Left lung (tissue), 10 donors: ENCODE results near the gene BATF. TPM values are rescaled to one million over a fixed set of nuclear protein-coding genes. Genes with fewer than 3 reads are reported as not detected.
A peak's percentile ranks its signal among the peaks of the same experiment; 100 is the strongest.

Source experiments
- ATAC-seq: fragments of 200-7000 bp; cut with Tn5 transposase; one replicate; pipeline ENCODE4 v1.9.1; 2020; ENCODE audit warnings: moderate library complexity
- DNase-seq, 4 donors: peaks; one replicate each; pipeline ENCODE4 v3.0.0-alpha.2; 2013 to 2020
- H3K27ac ChIP-seq, 2 donors: fragments of 200-600 bp; sonication (generic) in 1 of 2; one replicate each; pipeline versions ENCODE4 v1.5.0 to v1.8.0; 2020 to 2021
- H3K27me3 ChIP-seq, 2 donors: fragments of 200-600 bp; sonication (generic) in 1 of 2; one replicate each; pipeline versions ENCODE4 v1.5.0 to v1.8.0; 2020 to 2021
- H3K36me3 ChIP-seq, 2 donors: fragments of 200-600 bp; sonication (generic) in 1 of 2; one replicate each; pipeline versions ENCODE4 v1.5.0 to v1.8.0; 2020 to 2021
- H3K4me1 ChIP-seq, 2 donors: fragments of 200-600 bp; one replicate each; pipeline ENCODE4 v1.8.0; 2021
- H3K4me3 ChIP-seq, 2 donors: fragments of 200-600 bp; sonication (generic) in 1 of 2; one replicate each; pipeline versions ENCODE4 v1.5.0 to v1.8.0; 2020 to 2021; ENCODE audit warnings: mild to moderate bottlenecking in 1 of 2
- H3K9me3 ChIP-seq, 2 donors: fragments of 200-600 bp; sonication (generic) in 1 of 2; one replicate each; pipeline versions ENCODE4 v1.5.0 to v1.8.0; 2020 to 2021
- CTCF ChIP-seq, 2 donors: fragments of 200-600 bp; sonication (generic) in 1 of 2; IDR thresholded peaks; one replicate each; pipeline versions ENCODE4 v1.5.0 to v1.8.0; 2021; ENCODE audit warnings: antibody characterized with exemption in 2 of 2
- intact Hi-C, 2 donors: fragments of 100-400 bp; cut with DNase I; formaldehyde crosslinking; loops; one replicate each; pipeline versions ENCODE4 v1.11.2 to v1.14.2; 2022
- polyA plus RNA-seq, 6 donors: library from polyadenylated mRNA; unstranded; fragments of 120-200 nt; gene quantifications; one replicate each; pipeline ENCODE4 v1.2.1, GENCODE V29; 2013; ENCODE audit not compliant: insufficient read length in 6 of 6
- total RNA-seq, 2 donors: library from RNA; stranded (reverse); fragmentation: NEBNext Ultra II Directional; extraction: Animal tissue kit (Norgen Biotek cat#: 25700); gene quantifications; one replicate each; pipeline ENCODE4 v1.2.1, GENCODE V29; 2021
- donor health status: DM: no; HTN: yes; CAD: no.
- donor health status: DM: no; HTN: no; CAD: no.

Gene BATF
- total and polyA plus RNA-seq, 8 donors = 0.46 to 19.6 (median 1.2) TPM

- ATAC-seq = peak; percentile 38
- Histone ChIP-seq H3K27ac (no peak overlapping the region), H3K36me3 (no peaks in the 10 kb centered on the region)
These were observed 67.7 kb downstream of the BATF start for GRCh38 chr14:75589931-75590330.

GRCh38 chr14:75591331-75591946 lies 69.2 kb downstream of the BATF start:
- Histone ChIP-seq H3K27me3 (no peaks in the 10 kb centered on the region), H3K36me3 (no peaks in the 10 kb centered on the region), H3K27ac (no peak overlapping the region), H3K9me3 (no peaks in the 10 kb centered on the region), H3K4me1 (peaks cover 0 to 5% of the 10 kb centered on the region in 2 donors), H3K4me3 (no peak overlapping the region)
- DNase-seq (no peak), ATAC-seq (no peak)
- intact Hi-C loops = no loop called here
- no peak for TF ChIP-seq CTCF (IDR thresholded peaks at IDR 0.05)

More at GRCh38 chr14:75589931-75590330, 67.7 kb downstream of the BATF start:
- TF ChIP-seq CTCF (IDR thresholded peaks at IDR 0.05) = no peak
- no peaks in the 10 kb centered on the region for H3K9me3 ChIP-seq
- H3K4me3 ChIP-seq = no peak overlapping the region
- DNase-seq = no peak
- intact Hi-C loops = no loop called here
- peaks cover 0 to 2% of the 10 kb centered on the region in 2 donors for H3K4me1 ChIP-seq
- H3K27me3 ChIP-seq = no peaks in the 10 kb centered on the region

GRCh38 chr14:75591987-75592575 lies 69.8 kb downstream of the BATF start:
- ATAC-seq (no peak), DNase-seq (no peak)
- Histone ChIP-seq H3K9me3 (no peaks in the 10 kb centered on the region), H3K4me1 (peaks cover 0 to 10% of the 10 kb centered on the region in 2 donors), H3K27ac (no peak overlapping the region), H3K4me3 (no peak overlapping the region), H3K36me3 (no peaks in the 10 kb centered on the region), H3K27me3 (no peaks in the 10 kb centered on the region)
- TF ChIP-seq CTCF (IDR thresholded peaks at IDR 0.05) = no peak
- intact Hi-C loops = no loop called here

GRCh38 chr14:75595226-75595625 lies 73.0 kb downstream of the BATF start:
- ATAC-seq = no peak
- no peaks in the 10 kb centered on the region for H3K9me3 ChIP-seq
- DNase-seq = no peak
- peaks cover 0 to 17% of the 10 kb centered on the region in 2 donors for H3K4me1 ChIP-seq
- H3K27ac ChIP-seq = no peak overlapping the region
- intact Hi-C loops = no loop called here
- no peaks in the 10 kb centered on the region for H3K36me3 ChIP-seq
- no peak for TF ChIP-seq CTCF (IDR thresholded peaks at IDR 0.05)
- H3K27me3 ChIP-seq = no peaks in the 10 kb centered on the region
- no peak overlapping the region for H3K4me3 ChIP-seq

Other genes with a start within 250 kb of the BATF start
- gene FOS, start 243.6 kb upstream of the BATF start, total RNA-seq = 100 to 1,000 TPM in 1 of 2 donors, 10 to 100 TPM in 1; 92.2 to 264 TPM
- 1,000 to 10,000 TPM in 3 of 6 donors, 100 to 1,000 TPM in 2, 10 to 100 TPM in 1; 57.9 to 3,242 (median 1,036) TPM for gene FOS, start 243.6 kb upstream of the BATF start, polyA plus RNA-seq
- 10 to 100 TPM; 56.8 to 57.6 TPM for gene JDP2, start 94.4 kb upstream of the BATF start, total RNA-seq
- gene JDP2, start 94.4 kb upstream of the BATF start, polyA plus RNA-seq = 10 to 100 TPM; 20.3 to 30.3 (median 25.8) TPM
- 10 to 100 TPM; 20.2 to 30.9 TPM for gene FLVCR2, start 56.2 kb downstream of the BATF start, total RNA-seq
- 10 to 100 TPM in 1 of 6 donors, 1 to 10 TPM in 5; 4.3 to 11.2 (median 7.4) TPM for gene FLVCR2, start 56.2 kb downstream of the BATF start, polyA plus RNA-seq
- gene ERG28, start 138.4 kb downstream of the BATF start, total RNA-seq = 10 to 100 TPM; 29.1 to 44.5 TPM
- 10 to 100 TPM; 23.6 to 30.5 (median 26.6) TPM for gene ERG28, start 138.4 kb downstream of the BATF start, polyA plus RNA-seq
- 10 to 100 TPM; 30.8 to 33.7 TPM for gene TTLL5, start 138.8 kb downstream of the BATF start, total RNA-seq
- 10 to 100 TPM; 39.6 to 46.7 (median 44.8) TPM for gene TTLL5, start 138.8 kb downstream of the BATF start, polyA plus RNA-seq